GM23338 (cell line): ENCODE results near the gene SPEM1. TPM values are rescaled to one million over a fixed set of nuclear protein-coding genes. Genes with fewer than 3 reads are reported as not detected.

Source experiments
- ATAC-seq: fragments of 200-7000 bp; cut with Tn5 transposase; 3 replicates; pipeline ENCODE4 v1.9.1; 2020
- DNase-seq: peaks from one replicate; pipeline ENCODE4 v3.0.0-alpha.2; 2015; ENCODE audit warnings: low spot score
- H2AFZ ChIP-seq: fragments of 200-600 bp; sonication (generic); 2 replicates; pipeline ENCODE4 v1.8.0; 2016; ENCODE audit warnings: antibody characterized with exemption, mild to moderate bottlenecking, moderate library complexity
- H3F3A ChIP-seq: fragments of 200-600 bp; sonication (generic); replicated peaks from 2 replicates; pipeline ENCODE4 v1.8.0; 2017; ENCODE audit warnings: antibody characterized with exemption, mixed run types, low read depth
- H3K27ac ChIP-seq: fragments of 200-600 bp; sonication (generic); 2 replicates; pipeline ENCODE4 v1.6.1; 2016; ENCODE audit warnings: low read depth
- H3K27me3 ChIP-seq: fragments of 200-600 bp; sonication (generic); 2 replicates; pipeline ENCODE4 v1.8.0; 2016; ENCODE audit warnings: mild to moderate bottlenecking, mixed run types, moderate library complexity; ENCODE audit not compliant: insufficient read depth
- H3K36me3 ChIP-seq: fragments of 200-600 bp; sonication (generic); 2 replicates; pipeline ENCODE4 v1.8.0; 2016; ENCODE audit warnings: mild to moderate bottlenecking; ENCODE audit not compliant: insufficient read depth
- H3K4me1 ChIP-seq: fragments of 200-600 bp; sonication (generic); 2 replicates; pipeline ENCODE4 v1.8.0; 2016; ENCODE audit warnings: mild to moderate bottlenecking, moderate library complexity; ENCODE audit not compliant: insufficient read depth
- H3K4me2 ChIP-seq: fragments of 200-600 bp; sonication (generic); 2 replicates; pipeline ENCODE4 v1.7.1; 2017; ENCODE audit warnings: mixed run types
- H3K4me3 ChIP-seq: fragments of 200-600 bp; sonication (generic); 2 replicates; pipeline ENCODE4 v1.6.1; 2016; ENCODE audit warnings: mixed run types
- H3K79me2 ChIP-seq: fragments of 200-600 bp; sonication (generic); replicated peaks from 2 replicates; pipeline ENCODE4 v1.8.0; 2017; ENCODE audit warnings: mild to moderate bottlenecking; ENCODE audit not compliant: insufficient read depth
- H3K9me2 ChIP-seq: fragments of 200-600 bp; sonication (generic); 2 replicates; pipeline ENCODE4 v1.8.0; 2017; ENCODE audit not compliant: insufficient read depth
- H4K20me1 ChIP-seq: fragments of 200-600 bp; sonication (generic); replicated peaks from 2 replicates; pipeline ENCODE4 v1.8.0; 2017; ENCODE audit warnings: mild to moderate bottlenecking; ENCODE audit not compliant: insufficient read depth
- H3K27ac Mint-ChIP-seq: 2 replicates; pipeline ENCODE4 v1.8.0; 2020; ENCODE audit warnings: inconsistent platforms, mild to moderate bottlenecking, moderate library complexity, mixed read lengths
- H3K27me3 Mint-ChIP-seq: 3 replicates; pipeline ENCODE4 v1.8.0; 2022; ENCODE audit warnings: low read depth, mild to moderate bottlenecking, moderate library complexity, mixed read lengths, inconsistent platforms; ENCODE audit not compliant: insufficient read depth, poor library complexity
- H3K36me3 Mint-ChIP-seq: 3 replicates; pipeline ENCODE4 v1.8.0; 2021; ENCODE audit warnings: low read depth, mild to moderate bottlenecking, inconsistent platforms, moderate library complexity, mixed read lengths
- H3K4me1 Mint-ChIP-seq: 3 replicates; pipeline ENCODE4 v1.8.0; 2020; ENCODE audit warnings: mild to moderate bottlenecking, inconsistent platforms, mixed read lengths
- H3K4me3 Mint-ChIP-seq: 3 replicates; pipeline ENCODE4 v1.8.0; 2021; ENCODE audit warnings: moderate library complexity, mild to moderate bottlenecking, inconsistent platforms, mixed read lengths
- H3K9me3 Mint-ChIP-seq: 3 replicates; pipeline ENCODE4 v1.8.0; 2020; ENCODE audit warnings: moderate library complexity, mild to moderate bottlenecking, inconsistent platforms, mixed read lengths
- CREB1 ChIP-seq: fragments of 250-450 bp; sonication (Bioruptor Pico); IDR thresholded peaks from 2 replicates; pipeline ENCODE4 v1.5.0; 2020; ENCODE audit warnings: low read depth, mild to moderate bottlenecking, moderate library complexity
- POLR2AphosphoS5 ChIP-seq: IDR thresholded peaks from 2 replicates; pipeline ENCODE4 v1.6.1; 2016; ENCODE audit warnings: antibody characterized with exemption, low read depth
- ZNF114 ChIP-seq: fragments of 250-450 bp; sonication (Bioruptor Pico); IDR thresholded peaks from 2 replicates; pipeline ENCODE4 v1.5.0; 2020; ENCODE audit warnings: mild to moderate bottlenecking, moderate library complexity
- polyA plus RNA-seq: library from polyadenylated mRNA; unstranded; fragments of >200 nt; fragmentation: Nextera tagmentation; extraction: Ambion mirVana; gene quantifications from 2 replicates; pipeline ENCODE4 v1.2.1, GENCODE V29; 2016
- total RNA-seq: library from RNA; depleted of rRNA; stranded (reverse); fragments of >200 nt; shearing (Covaris generic); gene quantifications from 2 replicates; pipeline ENCODE4 v1.2.3, GENCODE V29; 2014
- TF ChIP-seq, protein P1 (sequence below), 2 experiments: fragments of 200-600 bp in 1 of 2; sonication (generic) in 1 of 2; conservative IDR thresholded peaks; 2 replicates each; pipeline versions ENCODE4 v1.5.1 to v1.6.1; 2016 to 2017; ENCODE audit warnings: antibody characterized with exemption in 2 of 2, low read depth in 2 of 2, mild to moderate bottlenecking in 2 of 2, moderate library complexity in 1 of 2
- TF ChIP-seq, protein P2 (sequence below): IDR thresholded peaks from 2 replicates; pipeline ENCODE4 v1.6.1; 2016; ENCODE audit warnings: antibody characterized with exemption

SPEM1 gene
- total and polyA plus RNA-seq, 2 experiments from 2014 or later: not detected

DNA sequence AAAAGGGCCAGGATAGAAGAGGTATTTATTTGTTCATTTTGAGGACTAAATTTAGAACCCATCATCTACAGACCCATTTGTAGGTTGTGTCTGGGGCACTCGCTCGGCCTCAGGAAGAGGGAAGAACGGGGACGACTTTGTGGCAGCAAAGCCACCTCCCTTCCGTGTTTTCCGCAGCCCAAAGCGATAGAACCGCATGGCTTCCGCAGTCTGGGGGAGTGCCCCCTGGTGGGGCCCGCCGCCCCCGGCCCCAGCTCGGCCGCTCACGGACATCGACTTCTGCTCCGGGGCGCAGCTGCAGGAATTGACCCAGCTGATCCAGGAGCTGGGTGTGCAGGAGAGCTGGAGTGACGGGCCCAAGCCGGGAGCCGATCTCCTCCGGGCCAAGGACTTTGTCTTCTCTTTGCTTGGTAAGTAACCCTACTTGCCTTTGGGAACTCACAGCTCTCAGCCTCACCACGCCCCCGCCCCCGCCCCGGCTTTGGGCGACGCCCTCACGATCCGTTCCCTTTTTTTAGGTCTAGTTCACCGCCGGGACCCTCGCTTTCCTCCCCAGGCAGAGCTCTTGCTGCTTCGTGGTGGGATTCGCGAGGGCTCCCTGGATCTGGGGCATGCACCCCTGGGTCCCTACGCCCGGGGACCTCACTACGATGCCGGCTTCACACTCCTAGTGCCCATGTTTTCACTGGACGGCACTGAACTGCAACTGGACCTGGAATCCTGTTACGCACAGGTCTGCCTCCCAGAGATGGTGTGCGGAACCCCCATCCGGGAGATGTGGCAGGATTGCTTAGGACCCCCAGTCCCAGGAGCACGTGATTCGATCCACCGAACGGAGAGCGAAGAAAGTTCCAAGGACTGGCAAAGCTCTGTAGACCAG, 15.8 kb downstream of the SPEM1 start:
- Mint-ChIP-seq H3K27me3 (peaks cover 40% of the 10 kb centered on the region), H3K36me3 (no peaks in the 10 kb centered on the region), H3K27ac (peak overlapping the region; percentile 91), H3K4me1 (peaks cover 18% of the 10 kb centered on the region), H3K4me3 (peak overlapping the region; percentile 84), H3K9me3 (no peaks in the 10 kb centered on the region)
- Histone ChIP-seq H3K4me2 (peak overlapping the region; percentile 76), H3F3A (peaks cover 30% of the 10 kb centered on the region), H3K27ac (peak overlapping the region; percentile 27), H3K36me3 (no peaks in the 10 kb centered on the region), H3K79me2 (no peaks in the 10 kb centered on the region), H4K20me1 (no peaks in the 10 kb centered on the region; the same call in 1 of the 2 replicates), H3K9me2 (0 out of 2 replicates have a peak, but pooled peaks cover 12% of the 10 kb centered on the region), H2AFZ (peak overlapping the region; percentile 72), H3K4me1 (peaks cover 7% of the 10 kb centered on the region), H3K27me3 (peaks cover 25% of the 10 kb centered on the region), H3K4me3 (peak overlapping the region; percentile 98)
- TF ChIP-seq, protein P1, sequence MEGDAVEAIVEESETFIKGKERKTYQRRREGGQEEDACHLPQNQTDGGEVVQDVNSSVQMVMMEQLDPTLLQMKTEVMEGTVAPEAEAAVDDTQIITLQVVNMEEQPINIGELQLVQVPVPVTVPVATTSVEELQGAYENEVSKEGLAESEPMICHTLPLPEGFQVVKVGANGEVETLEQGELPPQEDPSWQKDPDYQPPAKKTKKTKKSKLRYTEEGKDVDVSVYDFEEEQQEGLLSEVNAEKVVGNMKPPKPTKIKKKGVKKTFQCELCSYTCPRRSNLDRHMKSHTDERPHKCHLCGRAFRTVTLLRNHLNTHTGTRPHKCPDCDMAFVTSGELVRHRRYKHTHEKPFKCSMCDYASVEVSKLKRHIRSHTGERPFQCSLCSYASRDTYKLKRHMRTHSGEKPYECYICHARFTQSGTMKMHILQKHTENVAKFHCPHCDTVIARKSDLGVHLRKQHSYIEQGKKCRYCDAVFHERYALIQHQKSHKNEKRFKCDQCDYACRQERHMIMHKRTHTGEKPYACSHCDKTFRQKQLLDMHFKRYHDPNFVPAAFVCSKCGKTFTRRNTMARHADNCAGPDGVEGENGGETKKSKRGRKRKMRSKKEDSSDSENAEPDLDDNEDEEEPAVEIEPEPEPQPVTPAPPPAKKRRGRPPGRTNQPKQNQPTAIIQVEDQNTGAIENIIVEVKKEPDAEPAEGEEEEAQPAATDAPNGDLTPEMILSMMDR (conservative IDR thresholded peaks at IDR 0.05; ENCODE audit: low read depth in 2 of 2): peak; percentile 34 to 44; a peak in 3 of 4 replicates
- no peak; the same call in 1 of the 2 replicates for TF ChIP-seq POLR2AphosphoS5
- DNase-seq: peak; percentile 80
- peak; percentile 11 for ATAC-seq

DNA sequence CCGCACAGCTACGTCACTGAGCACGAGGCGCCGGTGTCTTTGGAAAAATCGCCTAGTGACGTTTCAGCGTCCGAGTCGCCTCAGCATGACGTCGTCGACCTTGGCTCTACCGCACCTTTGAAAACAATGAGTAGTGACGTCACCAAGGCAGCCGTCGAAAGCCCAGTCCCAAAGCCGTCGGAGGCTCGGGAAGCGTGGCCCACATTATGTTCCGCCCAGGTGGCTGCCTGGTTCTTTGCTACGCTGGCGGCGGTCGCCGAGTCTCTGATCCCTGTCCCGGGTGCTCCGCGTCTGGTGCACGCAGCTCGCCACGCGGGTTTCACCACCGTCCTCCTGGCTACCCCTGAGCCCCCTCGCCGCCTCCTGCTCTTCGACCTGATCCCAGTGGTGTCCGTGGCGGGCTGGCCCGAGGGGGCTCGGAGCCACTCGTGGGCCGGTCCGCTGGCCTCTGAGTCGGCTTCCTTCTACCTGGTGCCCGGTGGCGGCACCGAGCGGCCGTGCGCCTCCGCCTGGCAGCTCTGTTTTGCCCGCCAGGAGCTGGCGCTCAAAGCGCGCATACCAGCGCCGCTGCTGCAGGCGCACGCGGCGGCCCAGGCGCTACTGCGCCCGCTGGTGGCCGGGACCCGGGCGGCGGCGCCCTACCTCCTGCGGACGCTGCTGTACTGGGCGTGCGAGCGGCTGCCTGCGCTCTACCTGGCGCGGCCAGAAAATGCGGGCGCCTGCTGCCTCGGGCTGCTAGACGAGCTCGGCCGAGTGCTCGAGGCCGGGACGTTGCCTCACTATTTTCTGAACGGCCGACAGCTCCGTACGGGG, 16.6 kb downstream of the SPEM1 start:
- Mint-ChIP-seq H3K4me3 (peak overlapping the region; percentile 84), H3K27ac (peak overlapping the region; percentile 90), H3K9me3 (no peaks in the 10 kb centered on the region), H3K36me3 (no peaks in the 10 kb centered on the region), H3K4me1 (peaks cover 24% of the 10 kb centered on the region), H3K27me3 (peaks cover 45% of the 10 kb centered on the region)
- TF ChIP-seq CREB1 (CRISPR knock-in tag) (peak; percentile 98), POLR2AphosphoS5 (0 out of 2 replicates have a peak, but pooled peaks have one; percentile 25), ZNF114 (CRISPR knock-in tag) (no peak)
- TF ChIP-seq, protein P1 (conservative IDR thresholded peaks at IDR 0.05; ENCODE audit: low read depth in 2 of 2): peak; percentile 50 to 84
- TF ChIP-seq, protein P2, sequence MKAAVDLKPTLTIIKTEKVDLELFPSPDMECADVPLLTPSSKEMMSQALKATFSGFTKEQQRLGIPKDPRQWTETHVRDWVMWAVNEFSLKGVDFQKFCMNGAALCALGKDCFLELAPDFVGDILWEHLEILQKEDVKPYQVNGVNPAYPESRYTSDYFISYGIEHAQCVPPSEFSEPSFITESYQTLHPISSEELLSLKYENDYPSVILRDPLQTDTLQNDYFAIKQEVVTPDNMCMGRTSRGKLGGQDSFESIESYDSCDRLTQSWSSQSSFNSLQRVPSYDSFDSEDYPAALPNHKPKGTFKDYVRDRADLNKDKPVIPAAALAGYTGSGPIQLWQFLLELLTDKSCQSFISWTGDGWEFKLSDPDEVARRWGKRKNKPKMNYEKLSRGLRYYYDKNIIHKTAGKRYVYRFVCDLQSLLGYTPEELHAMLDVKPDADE: no peak
- H4K20me1 ChIP-seq: no peaks in the 10 kb centered on the region; the same call in 1 of the 2 replicates
- no peaks in the 10 kb centered on the region for H3K36me3 ChIP-seq
- H3K9me2 ChIP-seq: 0 out of 2 replicates have a peak, but pooled peaks cover 5% of the 10 kb centered on the region
- peak overlapping the region; percentile 72 for H2AFZ ChIP-seq
- no peaks in the 10 kb centered on the region for H3K79me2 ChIP-seq
- DNase-seq (peak; percentile 92), ATAC-seq (peak; percentile 53)
- H3K4me2 ChIP-seq: peak overlapping the region; percentile 76
- H3K27me3 ChIP-seq: peaks cover 25% of the 10 kb centered on the region
- H3K27ac ChIP-seq: peak overlapping the region; percentile 27; the same call in 1 of the 2 replicates
- H3F3A ChIP-seq: peaks cover 37% of the 10 kb centered on the region
- peaks cover 15% of the 10 kb centered on the region for H3K4me1 ChIP-seq
- H3K4me3 ChIP-seq: peak overlapping the region; percentile 98
